Pons (tissue), 1 donor: ENCODE measurements around the gene SH3RF2.
"Not testable (repeated sequence)": the region's sequence is repeated elsewhere in the genome, so short reads cannot be mapped to it uniquely, and the experiment has no call there.

Experiments
- DNase-seq: peaks from one replicate; pipeline ENCODE4 v3.0.0-alpha.2; 2016; ENCODE audit warnings: low spot score

SH3RF2 gene, protein sequence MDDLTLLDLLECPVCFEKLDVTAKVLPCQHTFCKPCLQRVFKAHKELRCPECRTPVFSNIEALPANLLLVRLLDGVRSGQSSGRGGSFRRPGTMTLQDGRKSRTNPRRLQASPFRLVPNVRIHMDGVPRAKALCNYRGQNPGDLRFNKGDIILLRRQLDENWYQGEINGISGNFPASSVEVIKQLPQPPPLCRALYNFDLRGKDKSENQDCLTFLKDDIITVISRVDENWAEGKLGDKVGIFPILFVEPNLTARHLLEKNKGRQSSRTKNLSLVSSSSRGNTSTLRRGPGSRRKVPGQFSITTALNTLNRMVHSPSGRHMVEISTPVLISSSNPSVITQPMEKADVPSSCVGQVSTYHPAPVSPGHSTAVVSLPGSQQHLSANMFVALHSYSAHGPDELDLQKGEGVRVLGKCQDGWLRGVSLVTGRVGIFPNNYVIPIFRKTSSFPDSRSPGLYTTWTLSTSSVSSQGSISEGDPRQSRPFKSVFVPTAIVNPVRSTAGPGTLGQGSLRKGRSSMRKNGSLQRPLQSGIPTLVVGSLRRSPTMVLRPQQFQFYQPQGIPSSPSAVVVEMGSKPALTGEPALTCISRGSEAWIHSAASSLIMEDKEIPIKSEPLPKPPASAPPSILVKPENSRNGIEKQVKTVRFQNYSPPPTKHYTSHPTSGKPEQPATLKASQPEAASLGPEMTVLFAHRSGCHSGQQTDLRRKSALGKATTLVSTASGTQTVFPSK

DNA sequence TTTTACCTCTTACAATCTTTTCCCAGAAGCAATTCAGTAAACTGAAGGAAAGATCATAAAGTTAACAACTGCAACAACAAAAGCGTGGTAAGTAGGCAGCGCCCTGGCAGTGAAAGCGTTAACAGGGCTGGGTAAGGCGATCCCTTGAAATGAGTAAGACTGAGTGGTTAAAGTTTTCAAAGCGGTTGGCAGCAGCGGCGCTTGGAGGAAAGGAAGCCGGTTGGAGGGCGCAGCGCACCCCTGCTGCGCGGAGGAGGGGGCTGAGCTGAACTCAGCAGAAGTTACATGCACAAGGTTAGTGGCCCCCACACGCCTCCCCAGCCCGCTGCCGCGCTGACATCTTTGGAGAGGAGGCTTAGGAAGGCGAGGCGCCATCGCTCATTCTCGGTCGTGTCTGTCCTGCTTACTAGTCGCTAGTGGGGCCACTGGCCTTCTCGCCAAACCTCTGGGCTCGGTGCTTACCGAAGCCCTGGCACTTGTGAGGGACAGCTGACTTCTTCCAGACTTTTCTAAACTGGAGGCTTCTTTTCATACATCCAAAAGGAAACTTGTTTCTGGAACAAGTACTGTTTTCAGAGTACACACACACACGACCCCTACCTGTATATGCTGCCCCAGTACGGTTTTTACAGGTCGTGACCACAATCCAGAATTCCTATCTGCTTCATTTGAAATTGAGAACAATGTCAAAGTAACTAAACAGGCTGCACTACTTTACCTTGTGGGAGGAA, at the start of gene SH3RF2:
Gene SH3RF2 (plus strand): TSS at position 178 of the 731 bp plus-strand sequence. CDS start 1,351 bp downstream, outside the sequence.
- no peak for DNase-seq

GRCh38 chr5:145887217-145887616, 49.2 kb upstream of the SH3RF2 start:
- DNase-seq: no peak

DNA sequence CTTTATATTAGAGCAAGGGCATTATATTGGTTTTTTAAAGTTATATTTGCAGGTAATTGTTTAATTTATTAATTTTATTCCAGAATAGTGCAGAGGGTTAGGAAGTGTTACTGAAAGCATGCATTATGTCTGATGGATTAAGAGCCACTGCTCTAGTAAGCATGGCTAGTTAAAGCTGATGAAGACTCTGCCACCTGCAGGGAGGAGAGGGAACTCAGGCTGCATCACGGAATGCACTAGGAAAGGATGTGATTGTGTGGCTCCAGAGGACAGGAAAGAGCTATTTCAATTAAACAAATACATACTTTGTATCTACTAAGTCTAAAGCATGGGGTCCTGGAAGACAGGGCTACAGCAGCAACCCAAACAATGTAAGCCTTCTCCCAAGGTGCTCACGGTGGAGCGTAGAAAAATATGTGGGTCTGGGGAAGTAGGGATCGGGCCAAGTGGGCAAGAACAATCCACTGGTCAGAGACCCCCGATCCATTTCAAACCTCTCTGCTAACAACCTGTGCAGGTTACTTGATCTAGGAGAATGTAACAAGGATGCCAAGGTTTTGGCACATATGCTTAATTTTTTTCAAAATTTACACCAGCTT, 48.3 kb upstream of the SH3RF2 start:
- peak; percentile 36 for DNase-seq

- DNase-seq: no peak
These were observed 46.8 kb upstream of the SH3RF2 start for GRCh38 chr5:145889611-145890010.

DNA sequence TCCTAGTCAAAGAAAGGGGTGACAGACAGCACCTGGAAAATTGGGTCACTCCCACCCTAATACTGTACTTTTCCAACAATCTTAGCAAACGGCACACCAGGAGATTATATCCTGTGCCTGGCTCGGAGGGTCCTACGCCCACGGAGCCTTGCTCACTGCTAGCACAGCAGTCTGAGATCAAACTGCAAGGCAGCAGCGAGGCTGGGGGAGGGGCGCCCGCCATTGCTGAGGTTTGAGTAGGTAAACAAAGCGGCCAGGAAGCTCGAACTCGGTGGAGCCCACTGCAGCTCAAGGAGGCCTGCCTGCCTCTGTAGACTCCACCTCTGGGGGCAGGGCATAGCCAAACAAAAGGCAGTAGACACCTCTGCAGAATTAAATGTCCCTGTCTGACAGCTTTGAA, 45.0 kb upstream of the SH3RF2 start:
- not testable (repeated sequence) for DNase-seq

GRCh38 chr5:145898171-145898570, 38.2 kb upstream of the SH3RF2 start:
- no peak for DNase-seq

- no peak for DNase-seq
These were observed 34.0 kb upstream of the SH3RF2 start for GRCh38 chr5:145902421-145902820.

GRCh38 chr5:145903113-145903512, 33.3 kb upstream of the SH3RF2 start:
- no peak for DNase-seq

DNA sequence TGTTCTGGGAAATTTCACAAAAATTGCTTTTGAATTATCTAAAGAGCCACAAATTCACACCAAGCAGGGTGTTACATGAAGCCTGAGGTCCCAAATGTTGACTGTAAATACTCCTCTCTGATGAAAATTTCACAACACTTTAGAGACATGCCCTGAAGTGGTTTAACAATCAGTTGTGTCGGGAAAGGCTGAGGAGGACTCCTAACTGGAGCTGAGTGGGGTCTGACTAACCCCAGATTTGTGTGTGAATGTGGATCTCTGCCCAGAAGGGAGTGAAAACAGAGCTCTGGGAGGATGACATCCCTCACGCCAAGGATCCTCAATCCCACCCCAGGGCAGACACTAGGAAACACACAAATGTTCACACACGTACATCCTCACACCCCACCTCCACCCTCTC, 32.5 kb upstream of the SH3RF2 start:
- DNase-seq: no peak

DNA sequence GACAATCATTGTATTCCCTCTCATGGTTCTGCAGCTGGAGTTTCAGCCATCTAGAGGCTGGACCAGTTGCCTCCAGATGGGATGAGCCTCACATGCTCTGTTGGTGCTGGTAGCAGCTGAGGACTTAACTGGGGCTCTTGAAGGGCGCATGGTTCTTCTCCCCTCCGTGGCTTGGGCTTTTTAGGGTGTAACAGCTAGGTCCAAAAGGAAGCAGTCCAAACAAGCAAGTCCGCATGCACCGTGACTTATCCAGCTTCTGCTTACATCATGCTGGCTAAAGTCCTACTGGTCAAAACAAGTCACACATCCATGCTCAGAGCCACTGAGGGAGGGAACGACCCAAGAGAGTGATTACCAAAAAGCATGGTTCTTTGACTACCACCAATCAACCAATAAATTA, 31.6 kb upstream of the SH3RF2 start:
- no peak for DNase-seq

- no peak for DNase-seq
These were observed 30.0 kb upstream of the SH3RF2 start for GRCh38 chr5:145906401-145906800.

GRCh38 chr5:145908206-145908960, 28.0 kb upstream of the SH3RF2 start:
- DNase-seq: no peak

DNA sequence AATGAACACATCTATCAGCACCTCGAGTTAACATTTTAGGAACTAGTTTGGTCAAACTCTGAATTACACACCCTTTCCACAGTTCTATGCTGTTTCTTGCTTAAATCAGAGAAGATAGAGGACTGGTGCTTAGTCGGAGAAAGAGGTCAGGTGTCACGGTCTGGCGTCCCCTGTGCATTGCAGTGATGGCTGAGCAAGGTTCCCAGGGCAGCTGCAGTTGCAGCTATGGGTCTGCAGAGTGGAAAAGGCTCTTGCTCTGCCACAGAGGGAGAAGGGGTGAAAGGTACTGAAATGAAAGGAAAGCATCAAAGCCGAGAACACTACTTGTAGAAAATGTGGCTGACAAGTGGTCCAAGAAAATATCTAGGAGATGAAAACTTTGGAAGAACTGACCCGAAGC, 25.2 kb upstream of the SH3RF2 start:
- DNase-seq: no peak

DNA sequence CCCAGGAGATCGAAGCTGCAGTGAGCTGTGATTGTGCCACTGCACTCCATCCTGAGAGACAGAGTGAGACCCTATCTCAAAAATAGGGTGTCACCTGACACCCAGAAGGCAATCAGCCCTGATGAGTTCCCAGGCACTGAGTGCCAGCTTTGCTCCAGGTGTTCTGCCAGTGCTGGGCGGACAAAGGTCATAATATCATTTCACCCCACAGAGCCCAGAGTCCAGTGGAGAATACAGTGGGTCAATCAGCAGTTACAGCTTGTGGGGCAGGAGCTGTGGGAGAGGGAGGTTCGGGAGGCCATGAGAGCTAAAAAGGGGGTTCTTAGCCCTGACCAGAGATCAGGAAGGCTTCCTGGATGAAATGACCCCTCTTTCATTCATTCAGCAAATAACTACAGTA, 24.4 kb upstream of the SH3RF2 start:
- no peak for DNase-seq

DNA sequence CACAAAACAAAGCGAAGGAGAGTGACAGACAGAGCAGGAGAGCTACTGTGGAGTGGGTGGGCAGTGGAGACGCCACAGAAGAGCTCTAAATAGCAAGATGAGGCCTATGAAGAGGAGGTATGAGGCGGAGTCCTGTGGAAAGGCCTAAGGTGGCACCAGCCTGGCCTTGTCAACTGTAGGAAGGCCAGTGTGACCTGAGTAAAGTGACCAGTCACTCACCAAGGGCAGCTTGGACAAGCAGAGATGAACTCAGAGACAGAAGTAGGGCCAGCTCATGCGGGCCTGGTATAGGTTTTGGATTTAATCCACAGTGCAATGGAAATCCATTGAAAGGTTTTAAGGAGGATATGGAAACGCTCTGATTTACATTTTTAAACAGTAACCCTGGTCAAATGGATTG, 23.8 kb upstream of the SH3RF2 start:
- no peak for DNase-seq

GRCh38 chr5:145913701-145914100, 22.7 kb upstream of the SH3RF2 start:
- DNase-seq: no peak

DNA sequence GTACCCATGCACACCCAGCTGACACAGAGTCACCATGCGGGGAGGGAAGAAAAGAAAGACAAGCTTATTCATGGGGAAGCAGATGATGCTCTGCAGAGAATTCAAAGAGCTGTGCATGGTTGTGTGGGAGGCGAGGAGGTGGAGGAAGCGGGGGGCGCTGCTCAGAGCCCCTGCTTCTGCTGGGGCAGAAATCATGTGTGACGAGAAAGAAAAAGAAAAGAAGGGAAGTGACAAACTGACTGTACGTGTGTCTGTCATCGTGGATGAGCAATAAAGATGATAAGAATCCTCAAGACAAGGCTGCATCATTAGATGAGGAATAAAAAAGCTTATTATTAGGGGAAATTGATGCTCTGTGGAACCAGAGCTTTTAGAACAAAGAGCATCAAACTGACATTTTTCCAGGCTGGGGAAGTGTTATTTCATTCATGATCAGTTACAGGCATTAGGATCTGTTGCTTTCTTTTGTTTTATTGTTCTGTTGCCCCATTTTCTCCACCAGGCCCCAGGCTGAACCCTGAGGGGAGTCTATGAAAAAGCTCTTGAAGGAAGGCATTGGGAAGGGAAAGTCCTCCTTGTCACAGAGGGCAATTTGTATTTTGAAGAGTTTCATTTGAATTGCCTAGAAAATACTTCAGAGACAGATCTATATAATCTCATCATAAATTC, 20.3 kb upstream of the SH3RF2 start:
- no peak for DNase-seq

GRCh38 chr5:145917288-145917687, 19.1 kb upstream of the SH3RF2 start:
- no peak for DNase-seq

GRCh38 chr5:145918397-145918796, 18.0 kb upstream of the SH3RF2 start:
- no peak for DNase-seq

DNA sequence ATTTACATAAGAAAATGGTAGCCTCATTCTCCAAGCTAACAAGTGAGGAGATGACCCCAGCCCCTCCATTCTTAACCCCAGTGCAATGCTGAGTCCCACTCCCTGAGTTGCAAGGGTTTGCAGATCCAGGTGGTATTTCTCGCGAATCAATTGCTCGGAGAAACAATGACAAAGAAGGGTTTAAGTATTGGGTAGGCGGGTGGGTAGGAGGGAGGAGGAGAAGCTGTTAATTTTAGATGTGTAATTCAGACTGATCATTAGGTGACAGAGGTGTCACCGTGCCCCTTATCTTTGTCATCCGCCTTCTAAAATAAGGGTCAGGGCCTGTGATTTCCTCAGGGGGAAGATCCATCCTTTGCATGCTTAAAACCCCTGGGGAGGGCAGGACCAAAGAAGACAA, 17.0 kb upstream of the SH3RF2 start:
- no peak for DNase-seq
